SK-N-SH (cell line): ENCODE measurements around the gene SHISA8.

ENCODE experiments used
- EP300 ChIP-seq, 2 experiments: IDR thresholded peaks; 2 replicates each; pipeline versions ENCODE4 v1.4.0 to v1.6.1; 2012; ENCODE audit warnings: borderline replicate concordance in 1 of 2, low read depth in 1 of 2, low read length in 1 of 2
- EZH2phosphoT487 ChIP-seq: fragments of 200-600 bp; sonication (generic); IDR thresholded peaks from 2 replicates; pipeline ENCODE4 v1.6.1; 2017; ENCODE audit warnings: low read depth, mixed run types, mild to moderate bottlenecking, antibody characterized with exemption, moderate library complexity, borderline replicate concordance
- GABPA ChIP-seq: IDR thresholded peaks from 2 replicates; pipeline ENCODE4 v1.4.0; 2012; ENCODE audit warnings: low read depth, mild to moderate bottlenecking
- POLR2AphosphoS5 ChIP-seq: IDR thresholded peaks from 2 replicates; pipeline ENCODE4 v1.6.1; 2012; ENCODE audit warnings: low read depth, low read length
- TAF1 ChIP-seq: IDR thresholded peaks from 2 replicates; pipeline ENCODE4 v1.6.1; 2012; ENCODE audit warnings: low read depth, mild to moderate bottlenecking, low read length, moderate library complexity, borderline replicate concordance
- YY1 ChIP-seq: IDR thresholded peaks from 2 replicates; pipeline ENCODE4 v1.4.0; 2012; ENCODE audit warnings: low read depth, mild to moderate bottlenecking
- TF ChIP-seq, protein P1 (sequence below): fragments of 200-600 bp; sonication (generic); IDR thresholded peaks from 2 replicates; pipeline ENCODE4 v1.6.1; 2017; ENCODE audit warnings: antibody characterized with exemption, mild to moderate bottlenecking, moderate library complexity
- TF ChIP-seq, protein P2 (sequence below): IDR thresholded peaks from 2 replicates; pipeline ENCODE4 v1.4.0; 2012; ENCODE audit warnings: low read depth

DNA sequence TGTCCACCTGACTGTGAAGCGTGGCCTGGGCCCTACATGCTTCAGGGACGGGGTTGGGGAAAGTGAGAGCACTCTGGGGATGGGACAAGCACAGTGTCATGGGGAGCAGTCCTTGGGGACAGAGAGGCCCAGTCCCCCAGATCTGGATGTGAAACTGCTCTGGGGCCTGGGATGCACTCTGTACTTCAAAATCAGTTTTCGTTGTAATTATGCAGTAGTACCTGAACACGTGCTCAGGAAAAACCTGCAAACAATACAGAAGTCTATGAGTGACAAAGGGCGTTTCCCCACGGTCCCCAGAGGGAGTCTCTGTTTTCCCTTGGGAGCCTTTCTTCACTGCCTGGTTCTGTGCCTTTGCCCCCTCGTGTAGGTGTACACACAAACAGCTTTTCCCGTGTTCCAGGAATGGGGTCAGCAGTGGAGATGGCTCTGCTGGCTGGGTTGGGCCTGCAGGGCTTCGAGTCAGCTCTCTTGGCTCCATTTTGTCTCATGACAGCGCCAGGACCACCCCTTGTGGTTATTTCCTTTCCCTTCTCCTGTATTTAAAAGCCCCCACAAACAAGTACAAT lies 16.9 kb upstream of the SHISA8 start:
- TF ChIP-seq TAF1: no peak
- TF ChIP-seq POLR2AphosphoS5: no peak
- TF ChIP-seq GABPA: no peak
- TF ChIP-seq, protein P1, sequence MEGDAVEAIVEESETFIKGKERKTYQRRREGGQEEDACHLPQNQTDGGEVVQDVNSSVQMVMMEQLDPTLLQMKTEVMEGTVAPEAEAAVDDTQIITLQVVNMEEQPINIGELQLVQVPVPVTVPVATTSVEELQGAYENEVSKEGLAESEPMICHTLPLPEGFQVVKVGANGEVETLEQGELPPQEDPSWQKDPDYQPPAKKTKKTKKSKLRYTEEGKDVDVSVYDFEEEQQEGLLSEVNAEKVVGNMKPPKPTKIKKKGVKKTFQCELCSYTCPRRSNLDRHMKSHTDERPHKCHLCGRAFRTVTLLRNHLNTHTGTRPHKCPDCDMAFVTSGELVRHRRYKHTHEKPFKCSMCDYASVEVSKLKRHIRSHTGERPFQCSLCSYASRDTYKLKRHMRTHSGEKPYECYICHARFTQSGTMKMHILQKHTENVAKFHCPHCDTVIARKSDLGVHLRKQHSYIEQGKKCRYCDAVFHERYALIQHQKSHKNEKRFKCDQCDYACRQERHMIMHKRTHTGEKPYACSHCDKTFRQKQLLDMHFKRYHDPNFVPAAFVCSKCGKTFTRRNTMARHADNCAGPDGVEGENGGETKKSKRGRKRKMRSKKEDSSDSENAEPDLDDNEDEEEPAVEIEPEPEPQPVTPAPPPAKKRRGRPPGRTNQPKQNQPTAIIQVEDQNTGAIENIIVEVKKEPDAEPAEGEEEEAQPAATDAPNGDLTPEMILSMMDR: no peak
- TF ChIP-seq YY1: no peak
- TF ChIP-seq EZH2phosphoT487: no peak
- no peak for TF ChIP-seq EP300 (IDR thresholded peaks at IDR 0.05; ENCODE audit: borderline replicate concordance in 1 of 2, low read depth in 1 of 2, low read length in 1 of 2)
- TF ChIP-seq, protein P2, sequence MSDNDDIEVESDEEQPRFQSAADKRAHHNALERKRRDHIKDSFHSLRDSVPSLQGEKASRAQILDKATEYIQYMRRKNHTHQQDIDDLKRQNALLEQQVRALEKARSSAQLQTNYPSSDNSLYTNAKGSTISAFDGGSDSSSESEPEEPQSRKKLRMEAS: no peak
